PC-9 (cell line): ENCODE results near the gene CDK8. TPM values are rescaled to one million over a fixed set of nuclear protein-coding genes. Genes with fewer than 3 reads are reported as not detected.

ENCODE experiments used
- BruUV-seq: library from RNA; stranded (reverse); fragments of 400-500 nt; replicated peaks from 2 replicates; lab custom pipeline; 2021; lab: Mats Ljungman, UMichigan
- CTCF ChIA-PET: fragments of 300-600 bp; sonication (Branson Sonifier 250); formaldehyde crosslinking; loops from one replicate; lab custom pipeline; 2022; ENCODE audit warnings: antibody characterized with exemption; lab: Charles Lee
- POLR2A ChIA-PET: fragments of 300-600 bp; sonication (Branson Sonifier 250); formaldehyde crosslinking; loops from one replicate; lab custom pipeline; 2022; ENCODE audit warnings: antibody characterized with exemption; ENCODE audit not compliant: unreplicated experiment; lab: Charles Lee
- DNase-seq, 2 experiments: peaks; one replicate each; pipeline versions ENCODE4 v3.0.0 to v3.0.0-alpha.2; 2015 to 2022; ENCODE audit warnings: mixed read lengths in 1 of 2
- H2AFZ ChIP-seq: fragments of 200-600 bp; sonication (generic); 2 replicates; pipeline ENCODE4 v1.8.1; 2017; ENCODE audit warnings: antibody characterized with exemption
- H3F3A ChIP-seq: fragments of 200-600 bp; sonication (generic); 2 replicates; pipeline ENCODE4 v1.8.1; 2017; ENCODE audit warnings: antibody characterized with exemption, mild to moderate bottlenecking, low read depth; ENCODE audit not compliant: insufficient read depth
- H3K27ac ChIP-seq: fragments of 200-600 bp; sonication (generic); 2 replicates; pipeline ENCODE4 v1.6.1; 2016; ENCODE audit warnings: mixed run types
- H3K27me3 ChIP-seq: fragments of 200-600 bp; sonication (generic); 2 replicates; pipeline ENCODE4 v1.6.1; 2016; ENCODE audit warnings: low read depth, mixed run types; ENCODE audit not compliant: insufficient read depth
- H3K36me3 ChIP-seq: fragments of 200-600 bp; sonication (generic); 2 replicates; pipeline ENCODE4 v1.6.1; 2016; ENCODE audit warnings: low read depth, mixed run types
- H3K4me1 ChIP-seq: fragments of 200-600 bp; sonication (generic); replicated peaks from 2 replicates; pipeline ENCODE4 v1.6.1; 2016; ENCODE audit warnings: mixed run types; ENCODE audit not compliant: insufficient read depth
- H3K4me2 ChIP-seq: fragments of 200-600 bp; sonication (generic); 2 replicates; pipeline ENCODE4 v1.6.1; 2017; ENCODE audit warnings: mixed run types
- H3K4me3 ChIP-seq: fragments of 200-600 bp; sonication (generic); 2 replicates; pipeline ENCODE4 v1.6.1; 2016; ENCODE audit warnings: mixed run types
- H3K79me2 ChIP-seq: fragments of 200-600 bp; sonication (generic); 2 replicates; pipeline ENCODE4 v1.6.1; 2017; ENCODE audit warnings: low read depth, mixed run types
- H3K9me2 ChIP-seq: fragments of 200-600 bp; sonication (generic); 2 replicates; pipeline ENCODE4 v1.8.1; 2017; ENCODE audit warnings: mild to moderate bottlenecking; ENCODE audit not compliant: insufficient read depth
- H3K9me3 ChIP-seq: fragments of 200-600 bp; sonication (generic); 2 replicates; pipeline ENCODE4 v1.8.1; 2016; ENCODE audit warnings: low read depth; ENCODE audit not compliant: insufficient read depth
- H4K20me1 ChIP-seq: fragments of 200-600 bp; sonication (generic); 2 replicates; pipeline ENCODE4 v1.8.1; 2017; ENCODE audit not compliant: insufficient read depth
- CTCF ChIP-seq: fragments of 200-600 bp; sonication (generic); conservative IDR thresholded peaks from 2 replicates; pipeline ENCODE4 v1.6.1; 2017; ENCODE audit warnings: mixed run types, antibody characterized with exemption, mild to moderate bottlenecking, moderate library complexity
- EZH2 ChIP-seq: fragments of 200-600 bp; sonication (generic); IDR thresholded peaks from 2 replicates; pipeline ENCODE4 v1.8.0; 2017; ENCODE audit warnings: antibody characterized with exemption, low read depth
- intact Hi-C: fragments of 100-400 bp; cut with micrococcal nuclease; formaldehyde crosslinking; loops from one replicate; pipeline ENCODE4 v1.10.0; 2022; ENCODE audit not compliant: unreplicated experiment
- total RNA-seq: library from RNA; stranded (reverse); gene quantifications from 2 replicates; pipeline ENCODE4 v1.2.3, GENCODE V29; 2021

The CDK8 gene
- total RNA-seq, 1 experiment from 2014 or later, result 14.8 TPM

GRCh38 chr13:26433776-26434175 is 179.8 kb downstream of the CDK8 start:
- H3K4me2 ChIP-seq, result no peak overlapping the region
- no peaks in the 10 kb centered on the region for H3K79me2 ChIP-seq
- no peak for DNase-seq
- no peaks in the 10 kb centered on the region for H4K20me1 ChIP-seq
- no peak overlapping the region for H3K27ac ChIP-seq
- BruUV-seq, result no TSS peak
- POLR2A ChIA-PET, result no interaction called here
- CTCF ChIA-PET, result no interaction called here
- H3K27me3 ChIP-seq, result no peaks in the 10 kb centered on the region
- H3K4me3 ChIP-seq, result no peak overlapping the region
- no peaks in the 10 kb centered on the region for H3K9me2 ChIP-seq
- 0 out of 2 replicates have a peak, but pooled peaks cover 5% of the 10 kb centered on the region for H3K4me1 ChIP-seq
- H3K36me3 ChIP-seq, result no peaks in the 10 kb centered on the region
- peaks cover 13% of the 10 kb centered on the region for H3K9me3 ChIP-seq
- no peaks in the 10 kb centered on the region for H3F3A ChIP-seq
- intact Hi-C loops, result no loop called here
- TF ChIP-seq EZH2 (no peak), CTCF (no peak)
- H2AFZ ChIP-seq, result no peak overlapping the region

- BruUV-seq, result no TSS peak
- Histone ChIP-seq H3K79me2 (no peaks in the 10 kb centered on the region), H3K4me3 (no peak overlapping the region), H3K27ac (no peak overlapping the region), H4K20me1 (no peaks in the 10 kb centered on the region), H3K27me3 (0 out of 2 replicates have a peak, but pooled peaks cover 4% of the 10 kb centered on the region), H3F3A (no peaks in the 10 kb centered on the region), H3K4me1 (0 out of 2 replicates have a peak, but pooled peaks cover 5% of the 10 kb centered on the region), H3K4me2 (no peak overlapping the region), H3K9me3 (peaks cover 13% of the 10 kb centered on the region), H3K36me3 (no peaks in the 10 kb centered on the region), H2AFZ (no peak overlapping the region), H3K9me2 (no peaks in the 10 kb centered on the region)
- TF ChIP-seq CTCF (no peak), EZH2 (no peak)
- intact Hi-C loops, result no loop called here
- DNase-seq, result no peak
- ChIA-PET POLR2A (no interaction called here), CTCF (no interaction called here)
Observed at GRCh38 chr13:26435171-26435570, 181.2 kb downstream of the CDK8 start.

GRCh38 chr13:26435646-26436045 is 181.7 kb downstream of the CDK8 start:
- no peak for DNase-seq
- POLR2A ChIA-PET, result interaction anchor here (0.6 kb wide), 1 partner anchor 1445 kb away, joined by 9 read pairs; no protein-coding TSS in a partner anchor
- BruUV-seq, result no TSS peak

More at GRCh38 chr13:26435646-26436045, 181.7 kb downstream of the CDK8 start:
- CTCF ChIA-PET, result no interaction called here
- Histone ChIP-seq H3K36me3 (no peaks in the 10 kb centered on the region), H3F3A (no peaks in the 10 kb centered on the region), H3K79me2 (no peaks in the 10 kb centered on the region), H3K27ac (no peak overlapping the region), H2AFZ (no peak overlapping the region), H3K9me2 (no peaks in the 10 kb centered on the region), H3K4me3 (no peak overlapping the region), H4K20me1 (no peaks in the 10 kb centered on the region), H3K27me3 (0 out of 2 replicates have a peak, but pooled peaks cover 4% of the 10 kb centered on the region), H3K4me2 (no peak overlapping the region), H3K9me3 (peaks cover 13% of the 10 kb centered on the region), H3K4me1 (0 out of 2 replicates have a peak, but pooled peaks cover 5% of the 10 kb centered on the region)
- TF ChIP-seq EZH2 (no peak), CTCF (no peak)
- intact Hi-C loops, result no loop called here
